Stimulated activated CD4-positive, alpha-beta T cell treated with anti-CD3 and anti-CD28 coated beads, Interleukin-1b, Interleukin-23, amount 100 ng/mL, for 24 hours (primary cell): ENCODE data around the gene SMIM8.

Experiments
- DNase-seq, 4 experiments: peaks; one replicate each; pipeline ENCODE4 v3.0.0-alpha.2; 2020; ENCODE audit warnings: low read depth in 4 of 4, low spot score in 1 of 4

Gene SMIM8

GRCh38 chr6:87384038-87384437 lies 61.6 kb downstream of the SMIM8 start:
- DNase-seq, result no peak

- DNase-seq, result no peak
Measured at GRCh38 chr6:87384449-87384848, 62.1 kb downstream of the SMIM8 start.

GRCh38 chr6:87391334-87391733 lies 68.9 kb downstream of the SMIM8 start:
- no peak for DNase-seq
